K562 (cell line): ENCODE results near the gene RNF187. TPM values are rescaled to one million over a fixed set of nuclear protein-coding genes. Genes with fewer than 3 reads are reported as not detected.
A peak's percentile ranks its signal among the peaks of the same experiment; 100 is the strongest.

Experiments used
- CGGBP1 ChIP-seq: fragments of 250-450 bp; sonication (Bioruptor Pico); IDR thresholded peaks from 2 replicates; pipeline ENCODE4 v1.9.0; 2021; ENCODE audit warnings: mild to moderate bottlenecking
- ETV5 ChIP-seq: sonication (generic); formaldehyde crosslinking; IDR thresholded peaks from 2 replicates; pipeline ENCODE4 v1.4.0; 2020; ENCODE audit warnings: low read depth, mild to moderate bottlenecking, missing genetic modification reagents
- LCOR ChIP-seq: sonication (generic); formaldehyde crosslinking; IDR thresholded peaks from 2 replicates; pipeline ENCODE4 v1.8.0; 2022; ENCODE audit warnings: mild to moderate bottlenecking, missing genetic modification reagents
- MTA3 ChIP-seq: fragments of 450-650 bp; formaldehyde crosslinking; IDR thresholded peaks from 2 replicates; pipeline ENCODE4 v1.6.1; 2017; ENCODE audit warnings: mild to moderate bottlenecking, borderline replicate concordance
- NCOA1 ChIP-seq: fragments of 450-650 bp; IDR thresholded peaks from 2 replicates; pipeline ENCODE4 v1.6.1; 2016; ENCODE audit warnings: low read depth
- PTTG1 ChIP-seq: fragments of 450-650 bp; IDR thresholded peaks from 2 replicates; pipeline ENCODE4 v1.6.1; 2016; ENCODE audit warnings: low read depth, mild to moderate bottlenecking, missing genetic modification characterization, missing compliant biosample characterization
- SMARCA4 ChIP-seq: fragments of 450-650 bp; IDR thresholded peaks from 2 replicates; pipeline ENCODE4 v1.6.1; 2016
- ZBTB12 ChIP-seq: fragments of 250-450 bp; sonication (Bioruptor Pico); IDR thresholded peaks from 2 replicates; pipeline ENCODE4 v1.4.0; 2020
- ZNF398 ChIP-seq: fragments of 250-450 bp; sonication (Bioruptor Pico); IDR thresholded peaks from 2 replicates; pipeline ENCODE4 v1.8.0; 2021; ENCODE audit warnings: moderate library complexity, mild to moderate bottlenecking, inconsistent platforms
- polyA plus RNA-seq, 8 experiments: library from polyadenylated mRNA; depleted of rRNA in 4 of 8; stranded (reverse) in 5 of 8; unstranded in 3 of 8; fragments of >200 nt; fragmentation: Nextera tagmentation in 2 of 8; fragmentation: Illumina TruSeq in 1 of 8; extraction: Ambion mirVana in 2 of 8; extraction: Trizol in 1 of 8; gene quantifications; 2 replicates each; pipeline versions ENCODE4 v1.2.1 to v1.2.3, GENCODE V29; 2011 to 2014; ENCODE audit warnings: inconsistent platforms in 1 of 8, missing spikeins in 1 of 8
- total RNA-seq, 7 experiments: library from RNA; depleted of rRNA in 6 of 7; stranded (reverse); fragments of >200 nt in 6 of 7; fragmentation: Illumina TruSeq in 2 of 7; extraction: Trizol in 2 of 7; gene quantifications; 2 replicates each; pipeline versions ENCODE4 v1.2.1 to v1.2.3, GENCODE V29; 2011 to 2021; ENCODE audit warnings: low replicate concordance in 1 of 7
- TF ChIP-seq, protein P1 (sequence below): fragments of 200-600 bp; sonication (generic); IDR thresholded peaks from one replicate; pipeline ENCODE4 v1.6.1; 2012; ENCODE audit warnings: mild to moderate bottlenecking, low read depth, low read length, inconsistent platforms
- TF ChIP-seq, protein P2 (sequence below): sonication (generic); formaldehyde crosslinking; IDR thresholded peaks from 2 replicates; pipeline ENCODE4 v1.8.0; 2022; ENCODE audit warnings: mild to moderate bottlenecking, missing genetic modification reagents

Gene RNF187
- total and polyA plus RNA-seq, 9 of the 15 experiments (the other 6 are each of a cell fraction or from before 2014, with no cell fraction given), result 2.3 to 119 (median 41.9) TPM

DNA sequence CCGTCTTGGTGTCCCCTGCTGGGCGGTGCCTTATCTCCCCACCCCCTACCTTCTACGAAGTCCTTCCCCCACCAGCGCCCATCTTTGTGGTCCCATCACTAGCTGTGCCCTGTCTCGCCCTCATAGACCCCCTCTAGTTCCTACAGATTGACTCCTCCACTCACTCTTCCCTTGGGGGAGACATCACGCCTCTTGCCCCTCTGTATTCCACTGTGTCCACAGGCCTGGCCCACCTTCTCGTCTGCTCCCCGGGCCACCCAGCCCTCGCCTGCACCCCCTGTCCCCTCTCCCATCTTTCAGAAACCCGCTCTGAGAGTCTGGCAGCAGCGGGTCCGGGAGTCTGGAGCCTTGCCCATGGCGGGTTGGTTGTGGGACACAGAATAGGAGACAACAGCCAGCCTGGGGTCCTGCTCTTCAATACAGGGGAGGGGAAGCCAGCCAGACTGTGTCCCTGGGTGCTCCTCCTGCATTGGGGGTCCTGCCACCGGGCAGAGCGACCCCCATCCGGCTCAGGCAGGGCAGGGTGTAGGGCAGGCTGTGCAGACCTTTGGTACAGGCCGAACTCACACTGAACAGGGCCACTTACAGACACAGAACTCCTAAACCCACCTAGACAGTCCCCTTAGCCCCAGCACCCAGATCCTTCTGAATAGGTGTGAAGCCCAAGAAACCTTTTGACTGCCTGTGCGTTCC is 1.1 kb downstream of the RNF187 start (continued):
- TF ChIP-seq ZNF398, result no peak
- TF ChIP-seq SMARCA4, result no peak
- no peak for TF ChIP-seq NCOA1
- TF ChIP-seq CGGBP1 (CRISPR knock-in tag), result no peak
- TF ChIP-seq ZBTB12 (CRISPR knock-in tag), result no peak
- no peak for TF ChIP-seq PTTG1 (tag)
- no peak for TF ChIP-seq ETV5 (CRISPR knock-in tag)
- TF ChIP-seq, protein P1, sequence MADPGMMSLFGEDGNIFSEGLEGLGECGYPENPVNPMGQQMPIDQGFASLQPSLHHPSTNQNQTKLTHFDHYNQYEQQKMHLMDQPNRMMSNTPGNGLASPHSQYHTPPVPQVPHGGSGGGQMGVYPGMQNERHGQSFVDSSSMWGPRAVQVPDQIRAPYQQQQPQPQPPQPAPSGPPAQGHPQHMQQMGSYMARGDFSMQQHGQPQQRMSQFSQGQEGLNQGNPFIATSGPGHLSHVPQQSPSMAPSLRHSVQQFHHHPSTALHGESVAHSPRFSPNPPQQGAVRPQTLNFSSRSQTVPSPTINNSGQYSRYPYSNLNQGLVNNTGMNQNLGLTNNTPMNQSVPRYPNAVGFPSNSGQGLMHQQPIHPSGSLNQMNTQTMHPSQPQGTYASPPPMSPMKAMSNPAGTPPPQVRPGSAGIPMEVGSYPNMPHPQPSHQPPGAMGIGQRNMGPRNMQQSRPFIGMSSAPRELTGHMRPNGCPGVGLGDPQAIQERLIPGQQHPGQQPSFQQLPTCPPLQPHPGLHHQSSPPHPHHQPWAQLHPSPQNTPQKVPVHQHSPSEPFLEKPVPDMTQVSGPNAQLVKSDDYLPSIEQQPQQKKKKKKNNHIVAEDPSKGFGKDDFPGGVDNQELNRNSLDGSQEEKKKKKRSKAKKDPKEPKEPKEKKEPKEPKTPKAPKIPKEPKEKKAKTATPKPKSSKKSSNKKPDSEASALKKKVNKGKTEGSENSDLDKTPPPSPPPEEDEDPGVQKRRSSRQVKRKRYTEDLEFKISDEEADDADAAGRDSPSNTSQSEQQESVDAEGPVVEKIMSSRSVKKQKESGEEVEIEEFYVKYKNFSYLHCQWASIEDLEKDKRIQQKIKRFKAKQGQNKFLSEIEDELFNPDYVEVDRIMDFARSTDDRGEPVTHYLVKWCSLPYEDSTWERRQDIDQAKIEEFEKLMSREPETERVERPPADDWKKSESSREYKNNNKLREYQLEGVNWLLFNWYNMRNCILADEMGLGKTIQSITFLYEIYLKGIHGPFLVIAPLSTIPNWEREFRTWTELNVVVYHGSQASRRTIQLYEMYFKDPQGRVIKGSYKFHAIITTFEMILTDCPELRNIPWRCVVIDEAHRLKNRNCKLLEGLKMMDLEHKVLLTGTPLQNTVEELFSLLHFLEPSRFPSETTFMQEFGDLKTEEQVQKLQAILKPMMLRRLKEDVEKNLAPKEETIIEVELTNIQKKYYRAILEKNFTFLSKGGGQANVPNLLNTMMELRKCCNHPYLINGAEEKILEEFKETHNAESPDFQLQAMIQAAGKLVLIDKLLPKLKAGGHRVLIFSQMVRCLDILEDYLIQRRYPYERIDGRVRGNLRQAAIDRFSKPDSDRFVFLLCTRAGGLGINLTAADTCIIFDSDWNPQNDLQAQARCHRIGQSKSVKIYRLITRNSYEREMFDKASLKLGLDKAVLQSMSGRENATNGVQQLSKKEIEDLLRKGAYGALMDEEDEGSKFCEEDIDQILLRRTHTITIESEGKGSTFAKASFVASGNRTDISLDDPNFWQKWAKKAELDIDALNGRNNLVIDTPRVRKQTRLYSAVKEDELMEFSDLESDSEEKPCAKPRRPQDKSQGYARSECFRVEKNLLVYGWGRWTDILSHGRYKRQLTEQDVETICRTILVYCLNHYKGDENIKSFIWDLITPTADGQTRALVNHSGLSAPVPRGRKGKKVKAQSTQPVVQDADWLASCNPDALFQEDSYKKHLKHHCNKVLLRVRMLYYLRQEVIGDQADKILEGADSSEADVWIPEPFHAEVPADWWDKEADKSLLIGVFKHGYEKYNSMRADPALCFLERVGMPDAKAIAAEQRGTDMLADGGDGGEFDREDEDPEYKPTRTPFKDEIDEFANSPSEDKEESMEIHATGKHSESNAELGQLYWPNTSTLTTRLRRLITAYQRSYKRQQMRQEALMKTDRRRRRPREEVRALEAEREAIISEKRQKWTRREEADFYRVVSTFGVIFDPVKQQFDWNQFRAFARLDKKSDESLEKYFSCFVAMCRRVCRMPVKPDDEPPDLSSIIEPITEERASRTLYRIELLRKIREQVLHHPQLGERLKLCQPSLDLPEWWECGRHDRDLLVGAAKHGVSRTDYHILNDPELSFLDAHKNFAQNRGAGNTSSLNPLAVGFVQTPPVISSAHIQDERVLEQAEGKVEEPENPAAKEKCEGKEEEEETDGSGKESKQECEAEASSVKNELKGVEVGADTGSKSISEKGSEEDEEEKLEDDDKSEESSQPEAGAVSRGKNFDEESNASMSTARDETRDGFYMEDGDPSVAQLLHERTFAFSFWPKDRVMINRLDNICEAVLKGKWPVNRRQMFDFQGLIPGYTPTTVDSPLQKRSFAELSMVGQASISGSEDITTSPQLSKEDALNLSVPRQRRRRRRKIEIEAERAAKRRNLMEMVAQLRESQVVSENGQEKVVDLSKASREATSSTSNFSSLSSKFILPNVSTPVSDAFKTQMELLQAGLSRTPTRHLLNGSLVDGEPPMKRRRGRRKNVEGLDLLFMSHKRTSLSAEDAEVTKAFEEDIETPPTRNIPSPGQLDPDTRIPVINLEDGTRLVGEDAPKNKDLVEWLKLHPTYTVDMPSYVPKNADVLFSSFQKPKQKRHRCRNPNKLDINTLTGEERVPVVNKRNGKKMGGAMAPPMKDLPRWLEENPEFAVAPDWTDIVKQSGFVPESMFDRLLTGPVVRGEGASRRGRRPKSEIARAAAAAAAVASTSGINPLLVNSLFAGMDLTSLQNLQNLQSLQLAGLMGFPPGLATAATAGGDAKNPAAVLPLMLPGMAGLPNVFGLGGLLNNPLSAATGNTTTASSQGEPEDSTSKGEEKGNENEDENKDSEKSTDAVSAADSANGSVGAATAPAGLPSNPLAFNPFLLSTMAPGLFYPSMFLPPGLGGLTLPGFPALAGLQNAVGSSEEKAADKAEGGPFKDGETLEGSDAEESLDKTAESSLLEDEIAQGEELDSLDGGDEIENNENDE, result no peak
- TF ChIP-seq MTA3, result 0 out of 2 replicates have a peak, but pooled peaks have one; percentile 39
- TF ChIP-seq, protein P2, sequence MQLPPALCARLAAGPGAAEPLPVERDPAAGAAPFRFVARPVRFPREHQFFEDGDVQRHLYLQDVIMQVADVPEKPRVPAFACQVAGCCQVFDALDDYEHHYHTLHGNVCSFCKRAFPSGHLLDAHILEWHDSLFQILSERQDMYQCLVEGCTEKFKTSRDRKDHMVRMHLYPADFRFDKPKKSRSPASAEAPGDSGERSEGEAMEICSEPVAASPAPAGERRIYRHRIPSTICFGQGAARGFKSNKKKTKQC (CRISPR knock-in tag), result no peak
- no peak for TF ChIP-seq LCOR (CRISPR knock-in tag)
